Transverse colon (tissue), 4 donors: ENCODE results near the gene HORMAD2. TPM values are rescaled to one million over a fixed set of nuclear protein-coding genes. Genes with fewer than 3 reads are reported as not detected.

Source experiments
- DNase-seq: peaks from one replicate; pipeline ENCODE4 v3.0.0-alpha.2; 2019
- H3K27ac ChIP-seq, 4 donors: fragments of 200-600 bp; sonication (generic); 2 replicates each; pipeline ENCODE4 v1.5.1; 2016 to 2018; ENCODE audit warnings: inconsistent platforms in 4 of 4
- H3K27me3 ChIP-seq: fragments of 200-600 bp; sonication (generic); 2 replicates; pipeline ENCODE4 v1.5.1; 2017; ENCODE audit warnings: inconsistent platforms
- H3K36me3 ChIP-seq, 4 donors: fragments of 200-600 bp; sonication (generic); 2 replicates each; pipeline ENCODE4 v1.5.1; 2017 to 2019; ENCODE audit warnings: inconsistent platforms in 4 of 4
- H3K4me1 ChIP-seq, 4 donors: fragments of 200-600 bp; sonication (generic); 2 replicates each; pipeline ENCODE4 v1.5.1; 2017 to 2020; ENCODE audit warnings: inconsistent platforms in 4 of 4
- H3K4me3 ChIP-seq, 4 donors: fragments of 200-600 bp; sonication (generic); 1 replicate in 1 of 4; 2 replicates in 3 of 4; pipeline versions ENCODE4 v1.5.1 to v1.6.1; 2017 to 2019; ENCODE audit warnings: inconsistent platforms in 4 of 4
- H3K9me3 ChIP-seq, 2 donors: fragments of 200-600 bp; sonication (generic); 2 replicates each; pipeline ENCODE4 v1.5.1; 2017 to 2019; ENCODE audit warnings: inconsistent platforms in 2 of 2
- EP300 ChIP-seq: sonication (generic); formaldehyde crosslinking; IDR thresholded peaks from one replicate; pipeline ENCODE4 v1.6.1; 2017; ENCODE audit warnings: antibody characterized with exemption, low read depth
- POLR2A ChIP-seq: fragments of 450-650 bp; IDR thresholded peaks from one replicate; pipeline ENCODE4 v1.6.1; 2016; ENCODE audit warnings: antibody characterized with exemption, mild to moderate bottlenecking, moderate library complexity
- POLR2AphosphoS5 ChIP-seq, 3 donors: sonication (generic); formaldehyde crosslinking; IDR thresholded peaks; one replicate each; pipeline ENCODE4 v1.6.1; 2016; ENCODE audit warnings: antibody characterized with exemption in 3 of 3
- WGBS, 2 donors: methylation state at CpG; one replicate each; pipeline ENCODE4 v1.1.5; 2018; ENCODE audit warnings: low coverage in 1 of 2; 5-methylcytosine and 5-hydroxymethylcytosine counted together
- in situ Hi-C, 4 donors: fragments of 200-750 bp; cut with MboI; loops; one replicate each; pipeline versions ENCODE4 v1.15.0 to v1.15.1; 2017; ENCODE audit warnings: low sequenced_read_pairs in 3 of 4, low pct_ligation_motif_present in 1 of 4, low pct_unique_long_range_greater_than_20kb in 1 of 4
- intact Hi-C: fragments of 100-400 bp; cut with DNase I; formaldehyde crosslinking; loops from one replicate; pipeline ENCODE4 v1.15.1; 2023; ENCODE audit warnings: low total_unique reads
- total RNA-seq, 4 donors: library from RNA; depleted of rRNA; stranded (reverse); fragments of >200 nt; gene quantifications; one replicate each; pipeline ENCODE4 v1.1.0, GENCODE V29; 2016
- TF ChIP-seq, protein P1 (sequence below), 5 experiments: fragments of 200-600 bp in 3 of 5; fragments of 450-650 bp in 2 of 5; sonication (generic) in 3 of 5; IDR thresholded peaks; 1 replicate in 2 of 5; 2 replicates in 3 of 5; pipeline ENCODE4 v1.5.1; 2016 to 2017; ENCODE audit warnings: antibody characterized with exemption in 5 of 5, inconsistent platforms in 3 of 5, mild to moderate bottlenecking in 2 of 5, moderate library complexity in 1 of 5

HORMAD2 gene
- total RNA-seq, 4 donors from 2014 or later, result not detected

DNA sequence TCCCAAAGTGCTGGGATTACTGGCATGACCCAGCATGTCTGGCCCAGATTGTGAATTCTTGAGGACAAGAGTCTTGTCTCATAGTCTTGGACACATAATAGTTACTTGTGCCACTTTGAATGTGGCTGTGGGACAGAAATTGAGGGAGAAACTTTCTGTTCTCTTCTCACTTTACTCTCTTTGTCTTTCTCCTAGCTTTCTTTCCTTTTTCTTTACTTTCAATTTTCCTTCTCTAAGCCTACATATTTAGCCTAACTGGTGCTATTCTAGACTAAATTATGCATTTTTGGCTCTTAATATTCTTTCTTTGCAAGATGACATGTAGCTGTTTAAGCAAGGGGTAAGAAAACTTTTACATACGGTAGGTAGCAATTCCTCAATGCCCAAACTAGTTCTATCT lies 33.2 kb downstream of the HORMAD2 start:
- Histone ChIP-seq H3K27ac (no peak overlapping the region), H3K4me1 (peaks cover 0 to 3% (median 0%) of the 10 kb centered on the region in 4 donors), H3K27me3 (no peaks in the 10 kb centered on the region), H3K4me3 (no peak overlapping the region), H3K9me3 (no peaks in the 10 kb centered on the region), H3K36me3 (no peaks in the 10 kb centered on the region)
- intact Hi-C loops, result loop anchor here (5.0 kb wide), 1 partner anchor 139 kb away; no protein-coding TSS in a partner anchor
- 82 to 90% methylated on average over 1 of the region's 1 CpG for WGBS, 2 donors
- TF ChIP-seq, protein P1, sequence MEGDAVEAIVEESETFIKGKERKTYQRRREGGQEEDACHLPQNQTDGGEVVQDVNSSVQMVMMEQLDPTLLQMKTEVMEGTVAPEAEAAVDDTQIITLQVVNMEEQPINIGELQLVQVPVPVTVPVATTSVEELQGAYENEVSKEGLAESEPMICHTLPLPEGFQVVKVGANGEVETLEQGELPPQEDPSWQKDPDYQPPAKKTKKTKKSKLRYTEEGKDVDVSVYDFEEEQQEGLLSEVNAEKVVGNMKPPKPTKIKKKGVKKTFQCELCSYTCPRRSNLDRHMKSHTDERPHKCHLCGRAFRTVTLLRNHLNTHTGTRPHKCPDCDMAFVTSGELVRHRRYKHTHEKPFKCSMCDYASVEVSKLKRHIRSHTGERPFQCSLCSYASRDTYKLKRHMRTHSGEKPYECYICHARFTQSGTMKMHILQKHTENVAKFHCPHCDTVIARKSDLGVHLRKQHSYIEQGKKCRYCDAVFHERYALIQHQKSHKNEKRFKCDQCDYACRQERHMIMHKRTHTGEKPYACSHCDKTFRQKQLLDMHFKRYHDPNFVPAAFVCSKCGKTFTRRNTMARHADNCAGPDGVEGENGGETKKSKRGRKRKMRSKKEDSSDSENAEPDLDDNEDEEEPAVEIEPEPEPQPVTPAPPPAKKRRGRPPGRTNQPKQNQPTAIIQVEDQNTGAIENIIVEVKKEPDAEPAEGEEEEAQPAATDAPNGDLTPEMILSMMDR (IDR thresholded peaks at IDR 0.05), result no peak
- TF ChIP-seq EP300 (no peak), POLR2A (no peak), POLR2AphosphoS5 (IDR thresholded peaks at IDR 0.05) (no peak)
- no peak for DNase-seq
- in situ Hi-C loops, result loop anchor here in 3 of 4 donors (25.0 kb wide), 3 partner anchors 249 to 374 kb away; partner anchors contain the start of genes RNF215 (in 2 of the 3), SEC14L2 (in 2 of the 3), CCDC157 (in 1 of the 3) and SF3A1 (in 1 of the 3)

DNA sequence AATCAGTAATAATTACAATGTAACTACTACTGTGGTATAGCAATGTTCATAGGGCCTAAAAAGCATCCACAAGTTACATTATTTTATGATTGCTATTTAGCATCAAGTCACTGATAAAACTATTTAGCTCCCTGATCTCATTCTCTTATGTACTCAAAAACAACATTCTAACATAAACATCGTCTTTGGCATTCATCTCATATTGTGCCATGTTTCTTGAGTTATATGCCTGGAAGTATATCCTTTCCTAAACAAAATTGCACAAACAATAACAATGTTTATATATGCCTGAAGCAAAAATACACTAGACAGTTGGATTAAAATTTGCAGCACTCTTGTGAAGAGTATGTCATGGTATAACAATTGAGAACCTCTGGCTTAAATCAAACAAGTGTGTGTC lies 34.1 kb downstream of the HORMAD2 start:
- Histone ChIP-seq H3K4me1 (no peaks in the 10 kb centered on the region), H3K27me3 (no peaks in the 10 kb centered on the region), H3K27ac (no peak overlapping the region), H3K9me3 (no peaks in the 10 kb centered on the region), H3K36me3 (no peaks in the 10 kb centered on the region), H3K4me3 (no peak overlapping the region)
- intact Hi-C loops (loop anchor here (5.0 kb wide), 1 partner anchor 138 kb away; no protein-coding TSS in a partner anchor), in situ Hi-C loops (loop anchor here in 3 of 4 donors (25.0 kb wide), 3 partner anchors 248 to 373 kb away; partner anchors contain the start of genes RNF215 (in 2 of the 3), SEC14L2 (in 2 of the 3), CCDC157 (in 1 of the 3) and SF3A1 (in 1 of the 3))
- no peak for DNase-seq
- 73 to 75% methylated on average over 1 of the region's 1 CpG for WGBS, 2 donors
- no peak for TF ChIP-seq POLR2A
- no peak for TF ChIP-seq EP300
- TF ChIP-seq, protein P1 (IDR thresholded peaks at IDR 0.05), result no peak
- no peak for TF ChIP-seq POLR2AphosphoS5 (IDR thresholded peaks at IDR 0.05)

DNA sequence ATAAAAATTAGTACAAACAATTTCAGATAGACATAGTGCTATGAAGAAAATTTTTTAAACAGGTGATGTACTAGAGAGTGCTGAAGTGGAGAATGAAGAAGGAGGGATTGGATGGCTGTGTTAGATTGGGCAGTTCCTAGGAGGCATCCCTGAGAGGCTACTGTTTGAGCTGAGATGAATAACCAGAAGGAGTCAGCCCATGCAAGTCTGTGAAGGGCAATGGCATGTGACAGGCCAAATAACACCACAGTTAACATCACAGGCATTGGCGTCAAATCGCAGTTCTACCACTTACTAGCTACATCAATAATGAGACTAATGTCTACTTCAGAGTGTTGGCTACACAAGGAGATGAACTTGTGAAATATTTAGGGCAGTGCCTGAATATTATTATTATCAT lies 35.4 kb downstream of the HORMAD2 start:
- Histone ChIP-seq H3K27ac (no peak overlapping the region), H3K36me3 (no peaks in the 10 kb centered on the region), H3K27me3 (no peaks in the 10 kb centered on the region), H3K4me1 (no peaks in the 10 kb centered on the region), H3K4me3 (no peak overlapping the region), H3K9me3 (no peaks in the 10 kb centered on the region)
- TF ChIP-seq EP300 (no peak), POLR2A (no peak)
- TF ChIP-seq, protein P1 (IDR thresholded peaks at IDR 0.05), result no peak
- intact Hi-C loops, result no loop called here
- WGBS, 2 donors, result 87 to 95% methylated on average over 2 of the region's 2 CpGs
- in situ Hi-C loops, result loop anchor here in 3 of 4 donors (25.0 kb wide), 3 partner anchors 247 to 372 kb away; partner anchors contain the start of genes RNF215 (in 2 of the 3), SEC14L2 (in 2 of the 3), CCDC157 (in 1 of the 3) and SF3A1 (in 1 of the 3)
- DNase-seq, result no peak

DNA sequence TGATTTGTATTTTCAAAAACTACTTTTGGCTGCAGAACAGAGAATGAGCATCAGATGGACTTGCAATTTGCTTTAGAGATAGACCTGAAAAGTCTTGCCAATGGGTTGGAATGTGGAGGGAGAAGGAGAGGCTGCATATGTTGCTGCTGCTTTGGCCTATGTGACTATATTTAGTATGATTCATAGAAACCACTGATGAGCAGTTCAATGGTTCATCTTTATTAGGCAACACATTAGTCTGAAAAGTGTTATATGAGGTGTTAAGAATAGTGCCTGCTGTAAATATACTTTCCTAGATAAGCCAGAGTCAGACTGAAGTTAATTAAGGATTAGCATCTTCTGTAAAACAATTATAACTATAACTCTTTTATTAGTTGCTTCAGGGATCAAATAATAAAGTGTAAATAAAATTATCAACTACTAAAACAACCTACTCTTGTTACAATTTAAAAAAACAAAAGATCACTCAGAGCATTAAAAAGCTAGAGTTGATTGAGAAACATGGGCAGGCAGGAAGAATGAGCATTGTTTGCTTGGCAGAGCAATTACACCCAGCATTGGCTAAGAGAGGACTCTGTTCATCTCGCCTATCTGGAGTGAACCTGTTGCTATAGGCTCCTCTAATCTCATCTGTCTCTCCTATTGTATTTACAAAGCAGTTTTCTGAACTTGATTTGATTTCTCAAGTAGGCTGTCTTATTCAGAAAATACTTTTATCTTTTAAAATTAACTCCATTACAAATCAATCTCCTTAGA lies 36.3 kb downstream of the HORMAD2 start:
- Histone ChIP-seq H3K4me1 (no peaks in the 10 kb centered on the region), H3K27ac (no peak overlapping the region), H3K27me3 (no peaks in the 10 kb centered on the region), H3K9me3 (no peaks in the 10 kb centered on the region), H3K4me3 (no peak overlapping the region), H3K36me3 (no peaks in the 10 kb centered on the region)
- 33 to 49% methylated on average over 1 of the region's 1 CpG for WGBS, 2 donors
- no peak for DNase-seq
- intact Hi-C loops (no loop called here), in situ Hi-C loops (loop anchor here in 3 of 4 donors (25.0 kb wide), 3 partner anchors 246 to 371 kb away; partner anchors contain the start of genes RNF215 (in 2 of the 3), SEC14L2 (in 2 of the 3), CCDC157 (in 1 of the 3) and SF3A1 (in 1 of the 3))
- TF ChIP-seq POLR2AphosphoS5 (IDR thresholded peaks at IDR 0.05), result no peak
- TF ChIP-seq POLR2A, result no peak
- no peak for TF ChIP-seq EP300
- TF ChIP-seq, protein P1 (IDR thresholded peaks at IDR 0.05), result no peak
